ENCODE data around the gene RFFL. TPM values are rescaled to one million over a fixed set of nuclear protein-coding genes. Genes with fewer than 3 reads are reported as not detected.

Gene RFFL
- total RNA-seq, 4 donors from 2014 or later, result 51.1 to 145 (median 96.1) TPM

- intact Hi-C loops (cut with DNase I), result no loop called here
- WGBS, 2 donors, result 80 to 90% methylated on average over 3 of the region's 3 CpGs
- H3K36me3 ChIP-seq, result peaks cover 13 to 30% of the 10 kb centered on the region in 2 donors
Measured at GRCh38 chr17:35010093-35010492, 53.4 kb downstream of the RFFL start.

DNA sequence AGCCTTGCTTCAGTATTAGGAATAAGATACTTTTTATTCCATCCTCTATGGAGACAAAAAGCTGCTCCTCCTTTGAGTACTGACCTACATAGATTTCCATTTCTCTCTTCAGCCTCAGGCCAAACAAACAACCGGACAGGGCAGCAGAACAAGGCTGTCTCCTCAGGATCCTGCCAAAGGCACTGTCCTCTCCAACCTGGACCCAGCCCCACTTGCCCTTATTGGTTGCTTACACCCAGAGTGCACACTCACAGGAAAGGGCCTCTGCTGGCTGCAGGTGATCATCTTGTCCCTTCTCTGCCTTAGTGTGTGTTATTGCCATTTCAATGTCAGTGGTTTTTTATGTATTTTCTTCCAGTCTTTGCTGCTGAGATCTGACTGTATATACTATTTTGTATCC, 56.5 kb downstream of the RFFL start:
- intact Hi-C loops (cut with DNase I), result no loop called here
- DNase-seq, result no peak
- WGBS, 2 donors, result 77 to 96% methylated on average over 1 of the region's 1 CpG
- Histone ChIP-seq H3K4me3 (replicated peaks in 1 of 3) (no peak overlapping the region), H3K27me3 (no peaks in the 10 kb centered on the region), H3K9me3 (no peaks in the 10 kb centered on the region), H3K36me3 (peaks cover 5 to 19% of the 10 kb centered on the region in 2 donors), H3K4me1 (peaks cover 17 to 26% of the 10 kb centered on the region in 2 donors), H3K27ac (peak overlapping the region; percentile 2 to 56 (median 26))
- TF ChIP-seq CTCF (IDR thresholded peaks at IDR 0.05) (no peak), POLR2A (IDR thresholded peaks at IDR 0.05) (no peak)

More at GRCh38 chr17:35010093-35010492, 53.4 kb downstream of the RFFL start:
- no peaks in the 10 kb centered on the region for H3K27me3 ChIP-seq
- DNase-seq, result no peak
- TF ChIP-seq POLR2A (IDR thresholded peaks at IDR 0.05) (no peak), CTCF (IDR thresholded peaks at IDR 0.05) (no peak)
- H3K27ac ChIP-seq, result peak overlapping the region in 2 of 3 donors; percentile 2 to 60
- H3K4me1 ChIP-seq, result peaks cover 0 to 9% of the 10 kb centered on the region in 2 donors
- no peak overlapping the region for H3K4me3 ChIP-seq (replicated peaks in 1 of 3)
- H3K9me3 ChIP-seq, result no peaks in the 10 kb centered on the region

GRCh38 chr17:35006345-35006744, 57.2 kb downstream of the RFFL start:
- H3K4me1 ChIP-seq, result peaks cover 23 to 32% of the 10 kb centered on the region in 2 donors
- peaks cover 0 to 14% of the 10 kb centered on the region in 2 donors for H3K36me3 ChIP-seq
- intact Hi-C loops (cut with DNase I), result no loop called here
- TF ChIP-seq CTCF (IDR thresholded peaks at IDR 0.05) (no peak), POLR2A (IDR thresholded peaks at IDR 0.05) (no peak)
- peak overlapping the region in 2 of 3 donors; percentile 26 to 56 for H3K27ac ChIP-seq
- no peaks in the 10 kb centered on the region for H3K9me3 ChIP-seq
- H3K27me3 ChIP-seq, result no peaks in the 10 kb centered on the region
- no peak for DNase-seq
- WGBS, 2 donors, result 93 to 94% methylated on average over 3 to 4 of the region's 4 CpGs
- H3K4me3 ChIP-seq (replicated peaks in 1 of 3), result no peak overlapping the region

- WGBS, 2 donors, result 92 to 93% methylated on average over 4 of the region's 4 CpGs
- intact Hi-C loops (cut with DNase I), result no loop called here
- DNase-seq, result no peak
- TF ChIP-seq POLR2A (IDR thresholded peaks at IDR 0.05), result no peak
- TF ChIP-seq CTCF (IDR thresholded peaks at IDR 0.05), result no peak
- no peak overlapping the region for H3K4me3 ChIP-seq (replicated peaks in 1 of 3)
- H3K4me1 ChIP-seq, result peaks cover 25 to 45% of the 10 kb centered on the region in 2 donors
- H3K27ac ChIP-seq, result peak overlapping the region; percentile 87 to 97 (median 91)
- H3K27me3 ChIP-seq, result no peaks in the 10 kb centered on the region
- H3K36me3 ChIP-seq, result peaks cover 0 to 4% of the 10 kb centered on the region in 2 donors
- no peaks in the 10 kb centered on the region for H3K9me3 ChIP-seq
Measured at GRCh38 chr17:35003778-35004177, 59.7 kb downstream of the RFFL start.

DNA sequence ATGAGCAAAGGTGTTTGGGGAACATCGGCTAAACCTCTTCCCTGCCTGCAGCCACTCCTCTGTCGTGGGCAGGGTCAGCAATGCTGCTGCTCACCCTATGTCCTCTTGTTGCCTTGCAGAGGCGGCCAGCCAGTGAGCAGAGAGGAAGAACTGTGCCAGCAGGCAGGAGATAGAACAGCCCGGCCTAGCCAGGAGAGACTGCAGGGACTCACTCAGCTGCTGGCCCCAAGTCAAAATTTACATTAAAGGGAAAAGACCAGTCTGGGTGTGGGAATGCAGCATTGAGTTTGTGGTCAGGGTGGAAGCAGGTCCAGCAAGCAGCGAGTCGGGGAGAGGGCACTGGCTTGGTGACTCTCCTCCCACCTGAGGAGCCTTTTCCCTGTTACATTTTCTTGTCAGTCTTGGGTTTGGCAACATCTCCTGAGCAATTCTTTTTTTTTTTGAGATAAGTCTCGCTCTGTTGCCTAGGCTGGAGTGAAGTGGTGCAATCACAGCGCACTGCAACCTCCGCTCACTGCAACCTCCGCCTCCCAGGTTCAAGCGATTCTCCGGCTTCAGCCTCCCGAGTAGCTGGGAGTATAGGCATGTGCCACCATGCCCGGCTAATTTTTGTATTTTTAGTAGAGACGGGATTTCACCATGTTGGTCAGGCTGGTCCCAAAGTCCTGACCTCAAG, 60.5 kb downstream of the RFFL start:
- H3K27me3 ChIP-seq, result no peaks in the 10 kb centered on the region
- H3K4me3 ChIP-seq (replicated peaks in 1 of 3), result no peak overlapping the region
- H3K4me1 ChIP-seq, result peaks cover 33 to 53% of the 10 kb centered on the region in 2 donors
- DNase-seq, result peak; percentile 76 to 82
- H3K36me3 ChIP-seq, result peaks cover 0 to 4% of the 10 kb centered on the region in 2 donors
- H3K9me3 ChIP-seq, result no peaks in the 10 kb centered on the region
- peak overlapping the region; percentile 87 to 97 (median 91) for H3K27ac ChIP-seq
- TF ChIP-seq POLR2A (IDR thresholded peaks at IDR 0.05), result peak in 1 of 2 donors; percentile 68
- TF ChIP-seq CTCF (IDR thresholded peaks at IDR 0.05), result peak in 1 of 6 experiments; percentile 5
- 47 to 55% methylated on average over 15 of the region's 15 CpGs for WGBS, 2 donors
- intact Hi-C loops (cut with DNase I), result no loop called here
